ENCODE results near the gene SLC1A7.
A peak's percentile ranks its signal among the peaks of the same experiment; 100 is the strongest.

SLC1A7 gene

DNA sequence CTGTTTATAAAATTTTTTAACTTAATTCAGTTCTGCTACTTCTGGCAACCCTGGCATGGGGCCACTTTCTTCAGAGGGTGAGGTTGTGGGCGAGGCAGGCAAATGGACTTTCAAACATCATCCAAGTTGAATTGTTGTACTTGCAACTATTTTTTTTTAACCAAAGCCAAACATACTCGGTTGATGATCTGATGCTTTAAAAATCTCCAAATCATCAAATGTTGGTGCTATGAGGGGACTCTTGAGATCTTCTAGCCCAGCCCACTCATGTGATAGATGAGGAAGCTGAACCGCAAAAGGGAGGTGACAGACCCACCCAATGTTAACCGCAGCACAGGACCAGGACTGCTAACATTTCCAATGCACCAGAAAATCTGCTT is 6.7 kb downstream of the SLC1A7 start:
- DNase-seq (ENCODE audit: low read depth): peak; percentile 46
- H3K4me3 ChIP-seq (ENCODE audit: low read depth, low read length): no peak overlapping the region
- TF ChIP-seq, protein P1, sequence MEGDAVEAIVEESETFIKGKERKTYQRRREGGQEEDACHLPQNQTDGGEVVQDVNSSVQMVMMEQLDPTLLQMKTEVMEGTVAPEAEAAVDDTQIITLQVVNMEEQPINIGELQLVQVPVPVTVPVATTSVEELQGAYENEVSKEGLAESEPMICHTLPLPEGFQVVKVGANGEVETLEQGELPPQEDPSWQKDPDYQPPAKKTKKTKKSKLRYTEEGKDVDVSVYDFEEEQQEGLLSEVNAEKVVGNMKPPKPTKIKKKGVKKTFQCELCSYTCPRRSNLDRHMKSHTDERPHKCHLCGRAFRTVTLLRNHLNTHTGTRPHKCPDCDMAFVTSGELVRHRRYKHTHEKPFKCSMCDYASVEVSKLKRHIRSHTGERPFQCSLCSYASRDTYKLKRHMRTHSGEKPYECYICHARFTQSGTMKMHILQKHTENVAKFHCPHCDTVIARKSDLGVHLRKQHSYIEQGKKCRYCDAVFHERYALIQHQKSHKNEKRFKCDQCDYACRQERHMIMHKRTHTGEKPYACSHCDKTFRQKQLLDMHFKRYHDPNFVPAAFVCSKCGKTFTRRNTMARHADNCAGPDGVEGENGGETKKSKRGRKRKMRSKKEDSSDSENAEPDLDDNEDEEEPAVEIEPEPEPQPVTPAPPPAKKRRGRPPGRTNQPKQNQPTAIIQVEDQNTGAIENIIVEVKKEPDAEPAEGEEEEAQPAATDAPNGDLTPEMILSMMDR (conservative IDR thresholded peaks at IDR 0.05; ENCODE audit: low read depth, low read length): no peak

DNA sequence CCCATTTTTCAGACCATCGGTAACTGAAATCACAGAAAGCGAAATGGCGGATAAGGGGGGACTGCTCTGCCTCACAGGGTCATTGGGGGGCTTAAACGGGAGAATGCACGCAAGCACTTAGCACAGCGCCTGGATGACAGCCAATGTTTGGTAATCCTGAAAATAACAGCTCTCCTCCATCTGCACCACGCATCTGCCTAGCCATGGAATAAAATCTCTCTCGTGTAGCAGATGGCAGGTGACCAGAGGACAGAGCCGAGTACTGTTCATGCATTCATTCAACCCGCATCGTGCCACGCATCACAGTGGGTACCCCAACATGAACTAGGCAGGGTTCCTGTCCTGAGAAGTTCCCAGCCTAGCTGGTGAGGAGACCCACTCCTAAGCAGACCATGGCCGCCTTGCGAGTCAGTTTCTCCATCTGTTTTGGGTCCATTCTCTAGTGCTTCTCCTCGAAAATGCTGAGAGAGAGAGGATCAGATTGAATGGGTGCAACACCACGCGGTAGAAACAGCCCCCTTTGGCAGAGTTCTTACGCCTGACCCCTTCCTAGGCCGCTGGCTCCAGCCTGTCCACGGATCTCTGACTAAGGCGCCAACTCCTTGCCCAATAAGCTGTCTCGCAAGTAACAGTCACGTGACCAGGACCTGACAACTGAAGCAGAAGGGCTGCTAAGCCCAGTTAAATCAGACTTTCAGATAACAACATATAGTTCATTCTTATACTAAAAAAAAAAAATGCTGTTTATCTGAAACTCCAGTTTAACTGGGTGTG is 7.3 kb downstream of the SLC1A7 start:
- TF ChIP-seq, protein P1 (conservative IDR thresholded peaks at IDR 0.05; ENCODE audit: low read depth, low read length): no peak
- H3K4me3 ChIP-seq (ENCODE audit: low read depth, low read length): no peak overlapping the region
- no peak for DNase-seq (ENCODE audit: low read depth)

DNA sequence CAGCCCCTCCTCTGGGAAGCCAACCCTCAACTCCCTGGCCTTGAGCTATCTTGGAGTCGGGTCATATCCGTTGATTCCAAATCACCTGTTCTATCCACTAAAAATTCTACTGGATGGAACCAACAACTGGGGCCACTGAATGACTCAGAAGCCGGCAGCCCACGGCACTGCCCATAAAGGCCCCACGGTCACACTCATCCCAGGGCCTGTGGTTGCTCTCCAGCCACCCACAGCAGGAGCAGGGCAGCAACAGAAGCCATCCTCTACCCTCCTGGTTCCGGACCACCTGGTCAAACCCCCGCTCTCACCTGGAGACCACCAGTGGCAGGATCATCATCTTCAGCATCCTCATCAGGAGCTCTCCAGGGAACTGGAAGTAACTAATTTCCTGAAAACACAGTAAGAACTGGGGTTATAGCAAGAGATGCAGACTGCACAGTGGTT is 8.4 kb downstream of the SLC1A7 start:
- TF ChIP-seq, protein P1 (conservative IDR thresholded peaks at IDR 0.05; ENCODE audit: low read depth, low read length): no peak
- no peak overlapping the region for H3K4me3 ChIP-seq (ENCODE audit: low read depth, low read length)
- DNase-seq (ENCODE audit: low read depth): no peak

DNA sequence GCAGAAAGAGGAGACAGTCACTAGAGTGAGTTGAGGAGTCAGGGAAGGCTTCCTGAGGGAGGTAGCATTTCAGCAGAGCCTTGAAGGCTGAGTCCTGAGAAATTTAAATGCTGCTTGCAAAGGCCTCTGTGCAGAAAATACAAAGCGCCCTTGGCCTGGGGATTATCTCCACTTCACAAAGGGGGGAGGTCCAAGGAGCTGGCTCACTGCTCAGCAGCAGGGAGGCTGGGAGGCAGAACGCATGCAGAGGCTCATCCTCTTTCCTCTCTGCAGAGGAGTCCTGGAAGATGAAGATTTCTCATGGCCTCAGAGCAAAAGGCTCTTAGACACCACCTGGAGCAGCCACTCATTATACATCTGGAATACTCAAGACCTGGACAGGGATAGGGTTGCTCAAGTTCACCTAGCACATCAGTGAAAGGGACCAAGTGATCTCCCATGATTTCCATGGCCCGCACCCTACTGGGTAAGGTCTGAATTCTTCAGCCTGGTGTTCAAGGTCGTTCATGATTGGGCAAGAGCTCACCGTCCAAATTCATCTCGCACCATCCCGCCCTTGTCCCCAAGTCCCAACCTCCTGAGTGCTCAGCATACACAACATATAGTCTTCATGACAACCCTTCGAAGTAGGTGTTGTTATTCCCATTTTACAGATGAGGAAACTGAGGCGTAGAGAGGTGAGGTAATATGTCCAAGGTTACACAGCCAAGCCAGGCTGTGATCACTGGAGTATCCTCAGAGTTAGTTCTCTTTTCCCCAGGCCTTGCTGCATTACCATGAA is 9.0 kb downstream of the SLC1A7 start:
- no peak overlapping the region for H3K4me3 ChIP-seq (ENCODE audit: low read depth, low read length)
- no peak for DNase-seq (ENCODE audit: low read depth)
- TF ChIP-seq, protein P1 (conservative IDR thresholded peaks at IDR 0.05; ENCODE audit: low read depth, low read length): no peak

DNA sequence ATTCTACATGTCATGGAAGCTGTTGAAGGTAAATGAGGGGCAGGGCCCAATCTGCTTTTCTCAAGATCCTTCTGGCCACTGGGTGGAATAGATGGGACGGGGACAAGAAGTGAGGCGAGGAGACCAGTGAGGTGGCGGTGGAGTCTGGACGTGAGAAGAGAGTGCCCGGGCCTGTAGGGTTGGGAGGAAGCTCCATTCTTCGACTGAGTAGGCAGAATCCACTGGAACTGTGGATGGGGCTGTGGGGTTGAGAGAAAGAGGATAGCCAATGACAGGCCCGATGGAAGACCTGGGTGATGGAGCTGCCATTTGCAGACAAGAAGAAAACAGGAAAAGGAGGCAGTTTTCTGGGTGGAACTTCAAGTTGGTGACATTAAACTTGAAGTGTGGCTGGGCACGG is 10.3 kb downstream of the SLC1A7 start:
- no peak overlapping the region for H3K4me3 ChIP-seq (ENCODE audit: low read depth, low read length)
- no peak for DNase-seq (ENCODE audit: low read depth)
- TF ChIP-seq, protein P1 (conservative IDR thresholded peaks at IDR 0.05; ENCODE audit: low read depth, low read length): no peak

DNA sequence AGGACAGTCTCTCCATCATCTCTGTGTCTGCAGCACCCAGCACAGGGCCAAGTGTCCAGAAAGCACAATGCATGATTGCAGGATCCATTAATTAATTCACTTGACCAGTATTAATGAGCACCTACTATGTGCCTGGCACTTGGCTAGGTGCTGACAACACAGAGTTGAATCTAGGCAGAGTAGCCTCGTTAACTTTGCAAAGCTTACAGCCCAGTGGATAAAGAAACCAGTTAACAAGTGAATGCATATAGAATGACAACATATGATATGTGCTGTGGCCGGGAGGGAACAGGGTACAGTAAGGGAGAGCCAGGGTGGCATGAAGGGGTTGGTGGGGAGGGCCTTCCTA is 10.9 kb downstream of the SLC1A7 start:
- TF ChIP-seq, protein P1 (conservative IDR thresholded peaks at IDR 0.05; ENCODE audit: low read depth, low read length): no peak
- DNase-seq (ENCODE audit: low read depth): no peak
- no peak overlapping the region for H3K4me3 ChIP-seq (ENCODE audit: low read depth, low read length)

All from choroid plexus epithelial cell (primary cell).